H1 (cell line): ENCODE measurements around the gene TMEM120A. TPM values are rescaled to one million over a fixed set of nuclear protein-coding genes. Genes with fewer than 3 reads are reported as not detected.

Source experiments
- CTCF ChIA-PET: fragments of 300-600 bp; sonication (Branson Sonifier 250); formaldehyde crosslinking; loops from one replicate; lab custom pipeline; 2021; ENCODE audit not compliant: partially characterized antibody; lab: Charles Lee
- POLR2A ChIA-PET: fragments of 300-600 bp; sonication (Branson Sonifier 250); formaldehyde crosslinking; loops from one replicate; lab custom pipeline; 2021; ENCODE audit warnings: inconsistent platforms; ENCODE audit not compliant: partially characterized antibody; lab: Charles Lee
- DNase-seq, 2 experiments: peaks; one replicate each; pipeline versions ENCODE4 v3.0.0 to v3.0.0-alpha.2; 2010 to 2022; ENCODE audit warnings: low spot score in 2 of 2, low read depth in 1 of 2, mixed read lengths in 1 of 2
- FAIRE-seq: peaks from 2 replicates; lab custom pipeline; 2011; peaks lifted over from hg19 to GRCh38; lab: Jason Lieb, UNC
- H2AFZ ChIP-seq: 2 replicates; pipeline ENCODE4 v1.8.1; 2012; ENCODE audit warnings: low read length, inconsistent platforms
- H2AK5ac ChIP-seq: 2 replicates; pipeline ENCODE4 v1.6.1; 2013; ENCODE audit warnings: low read depth, low read length
- H2BK120ac ChIP-seq: replicated peaks from 2 replicates; pipeline ENCODE3; 2013; ENCODE audit warnings: low read depth, low read length, inconsistent platforms
- H2BK12ac ChIP-seq: 2 replicates; pipeline ENCODE4 v1.6.1; 2013; ENCODE audit warnings: low read depth, low read length
- H2BK15ac ChIP-seq: 2 replicates; pipeline ENCODE4 v1.6.1; 2013; ENCODE audit warnings: low read length
- H2BK20ac ChIP-seq: 2 replicates; pipeline ENCODE4 v1.6.1; 2013; ENCODE audit warnings: low read length
- H2BK5ac ChIP-seq: 2 replicates; pipeline ENCODE4 v1.6.1; 2013; ENCODE audit warnings: low read depth, low read length
- H3K14ac ChIP-seq: 2 replicates; pipeline ENCODE4 v1.6.1; 2013; ENCODE audit warnings: inconsistent platforms; ENCODE audit not compliant: insufficient read length
- H3K18ac ChIP-seq: 2 replicates; pipeline ENCODE4 v1.6.1; 2013; ENCODE audit warnings: low read length; ENCODE audit errors: extremely low read depth
- H3K23ac ChIP-seq: 2 replicates; pipeline ENCODE4 v1.6.1; 2013; ENCODE audit warnings: inconsistent platforms; ENCODE audit not compliant: insufficient read length
- H3K23me2 ChIP-seq: 2 replicates; pipeline ENCODE4 v1.6.1; 2013; ENCODE audit warnings: low read depth, low read length
- H3K27ac ChIP-seq: 2 replicates; pipeline ENCODE4 v1.6.1; 2011; ENCODE audit warnings: low read depth, low read length, inconsistent platforms
- H3K27me3 ChIP-seq, 4 experiments: replicated peaks in 1 of 4; 1 replicate in 1 of 4; 2 replicates in 3 of 4; pipeline versions ENCODE4 v1.6.1 to v1.8.1; 2011 to 2013; ENCODE audit warnings: low read length in 3 of 4, mild to moderate bottlenecking in 3 of 4, inconsistent platforms in 2 of 4, mixed read lengths in 2 of 4, moderate library complexity in 1 of 4; ENCODE audit not compliant: control insufficient read depth in 3 of 4, insufficient read depth in 3 of 4; ENCODE audit errors: extremely low read depth in 1 of 4
- H3K36me3 ChIP-seq, 4 experiments: 2 replicates each; pipeline versions ENCODE4 v1.6.1 to v1.8.1; 2011 to 2013; ENCODE audit warnings: mild to moderate bottlenecking in 4 of 4, low read length in 3 of 4, moderate library complexity in 2 of 4, control low read depth in 1 of 4, inconsistent platforms in 1 of 4; ENCODE audit not compliant: insufficient read depth in 4 of 4, control insufficient read depth in 2 of 4
- H3K4ac ChIP-seq: replicated peaks from 2 replicates; pipeline ENCODE3; 2013; ENCODE audit warnings: low read length, low read depth, mixed read lengths, inconsistent platforms; ENCODE audit not compliant: insufficient read length
- H3K4me1 ChIP-seq, 4 experiments: replicated peaks in 1 of 4; 1 replicate in 1 of 4; 2 replicates in 3 of 4; pipeline versions ENCODE4 v1.6.1 to v1.8.1; 2011 to 2013; ENCODE audit warnings: low read length in 3 of 4, inconsistent platforms in 2 of 4, mixed read lengths in 1 of 4; ENCODE audit not compliant: insufficient read depth in 4 of 4, control insufficient read depth in 3 of 4
- H3K4me2 ChIP-seq, 2 experiments: 2 replicates each; pipeline versions ENCODE4 v1.6.1 to v1.8.1; 2011 to 2013; ENCODE audit warnings: low read depth in 2 of 2, low read length in 2 of 2, control low read depth in 1 of 2, inconsistent platforms in 1 of 2, mild to moderate bottlenecking in 1 of 2; ENCODE audit not compliant: insufficient read depth in 1 of 2
- H3K4me3 ChIP-seq, 4 experiments: fragments of 200-600, 300-600 bp in 1 of 4; sonication (generic), shearing (Covaris generic), sonication (Bioruptor Twin) in 1 of 4; 2 replicates each; pipeline versions ENCODE4 v1.5.1 to v1.8.1; 2011 to 2016; ENCODE audit warnings: low read length in 4 of 4, low read depth in 3 of 4, control low read depth in 2 of 4, inconsistent platforms in 2 of 4, mild to moderate bottlenecking in 2 of 4, mixed read lengths in 1 of 4, moderate library complexity in 1 of 4; ENCODE audit not compliant: insufficient read depth in 2 of 4; ENCODE audit errors: extremely low read depth in 1 of 4
- H3K56ac ChIP-seq: replicated peaks from 2 replicates; pipeline ENCODE3; 2013; ENCODE audit warnings: low read depth, mild to moderate bottlenecking, mixed read lengths, low read length, inconsistent platforms; ENCODE audit not compliant: insufficient read length
- H3K79me1 ChIP-seq: 2 replicates; pipeline ENCODE4 v1.6.1; 2013; ENCODE audit warnings: low read depth, low read length, control low read depth
- H3K79me2 ChIP-seq, 2 experiments: 2 replicates each; pipeline versions ENCODE4 v1.6.1 to v1.8.1; 2012 to 2013; ENCODE audit warnings: low read length in 2 of 2, mild to moderate bottlenecking in 2 of 2, inconsistent platforms in 1 of 2; ENCODE audit not compliant: insufficient read depth in 2 of 2, control insufficient read depth in 1 of 2
- H3K9ac ChIP-seq, 4 experiments: replicated peaks in 1 of 4; 1 replicate in 1 of 4; 2 replicates in 3 of 4; pipeline versions ENCODE4 v1.6.1 to v1.8.1; 2011 to 2013; ENCODE audit warnings: low read depth in 3 of 4, low read length in 3 of 4, control low read depth in 2 of 4, mild to moderate bottlenecking in 2 of 4, moderate library complexity in 2 of 4, inconsistent platforms in 1 of 4; ENCODE audit errors: extremely low read depth in 1 of 4
- H3K9me3 ChIP-seq, 2 experiments: 2 replicates each; pipeline versions ENCODE4 v1.6.1 to v1.8.1; 2012 to 2013; ENCODE audit warnings: mild to moderate bottlenecking in 2 of 2, moderate library complexity in 2 of 2, control low read depth in 1 of 2, inconsistent platforms in 1 of 2, low read depth in 1 of 2, low read length in 1 of 2, mixed read lengths in 1 of 2; ENCODE audit not compliant: insufficient read depth in 2 of 2
- H4K20me1 ChIP-seq, 2 experiments: replicated peaks in 1 of 2; 2 replicates each; pipeline versions ENCODE3 to v1.8.1; 2011 to 2013; ENCODE audit warnings: inconsistent platforms in 2 of 2, low read length in 2 of 2, mild to moderate bottlenecking in 1 of 2; ENCODE audit not compliant: insufficient read depth in 2 of 2, control insufficient read depth in 1 of 2
- H4K5ac ChIP-seq: 2 replicates; pipeline ENCODE4 v1.6.1; 2013; ENCODE audit warnings: low read length, low read depth, mixed read lengths, inconsistent platforms; ENCODE audit not compliant: insufficient read length
- H4K8ac ChIP-seq: 2 replicates; pipeline ENCODE4 v1.8.0; 2013; ENCODE audit warnings: mild to moderate bottlenecking, moderate library complexity, low read length, inconsistent platforms; ENCODE audit not compliant: insufficient read depth; ENCODE audit errors: extremely low read depth
- H4K91ac ChIP-seq: replicated peaks from 2 replicates; pipeline ENCODE3; 2013; ENCODE audit warnings: low read length, mixed read lengths, inconsistent platforms; ENCODE audit not compliant: insufficient read length
- FOSL1 ChIP-seq: IDR thresholded peaks from 2 replicates; pipeline ENCODE4 v1.6.1; 2011; ENCODE audit warnings: mild to moderate bottlenecking, low read depth, low read length, moderate library complexity; ENCODE audit not compliant: insufficient read depth
- whole genome bisulfite sequencing, 2 experiments: shearing (Covaris generic) in 1 of 2; methylation state at CpG; one replicate each; pipeline versions ENCODE4 v1.1.6 to v1.1.7; 2013 to 2015; ENCODE audit warnings: low lambda C conversion rate in 2 of 2, mixed read lengths in 2 of 2, inconsistent platforms in 1 of 2, low coverage in 1 of 2, missing lambda C conversion rate in 1 of 2; ENCODE audit not compliant: insufficient replicate concordance in 2 of 2, insufficient coverage in 1 of 2, insufficient read length in 1 of 2; ENCODE audit errors: extremely low coverage in 1 of 2, missing lambda C conversion rate in 1 of 2; 5-methylcytosine and 5-hydroxymethylcytosine counted together
- polyA plus RNA-seq, 7 experiments: library from polyadenylated mRNA; depleted of rRNA in 3 of 7; stranded (reverse) in 5 of 7; unstranded in 2 of 7; fragments of >200 nt in 5 of 7; fragments of 200-250 nt in 2 of 7; gene quantifications; 1 replicate in 5 of 7; 2 replicates in 1 of 7; 4 replicates in 1 of 7; pipeline versions ENCODE4 v1.2.1 to v1.2.3, GENCODE V29; 2011 to 2013; ENCODE audit warnings: missing spikeins in 2 of 7, mixed read lengths in 2 of 7
- total RNA-seq: library from RNA; stranded (reverse); fragmentation: NEBNext Ultra II Directional; extraction: Animal tissue kit (Norgen Biotek cat#: 25700); gene quantifications from 2 replicates; pipeline ENCODE4 v1.2.1, GENCODE V29; 2021

TMEM120A gene
- total and polyA plus RNA-seq, 2 of the 8 experiments (the other 6 are each of a cell fraction or from before 2014, with no cell fraction given): 15.6 to 49.9 TPM

DNA sequence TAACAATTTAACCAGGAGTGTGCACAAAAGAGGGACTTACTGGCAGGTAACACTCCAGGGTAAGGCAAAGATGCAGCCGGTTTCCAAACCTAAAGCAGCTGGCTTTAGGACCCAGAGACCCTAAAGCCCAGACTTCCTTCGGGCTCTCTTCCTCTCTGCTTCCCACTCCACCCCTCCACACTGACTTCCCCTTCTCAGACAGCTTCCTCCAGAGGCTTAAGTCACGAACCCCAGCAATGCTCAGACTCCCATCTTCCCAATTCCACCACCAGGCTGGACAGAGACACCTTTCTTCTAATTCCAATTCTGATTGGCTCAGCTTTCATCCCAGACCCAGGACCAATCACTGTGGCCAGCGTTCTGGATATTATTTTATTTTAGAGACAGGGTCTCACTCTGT, 28.6 kb upstream of the TMEM120A start:
- Histone ChIP-seq H2BK5ac (no peak overlapping the region), H3K14ac (no peak overlapping the region), H2BK12ac (no peak overlapping the region), H3K18ac (no peak overlapping the region), H3K27me3 (no peaks in the 10 kb centered on the region), H3K79me1 (no peaks in the 10 kb centered on the region), H3K4me3 (no peak overlapping the region), H2BK20ac (no peak overlapping the region), H4K20me1 (no peaks in the 10 kb centered on the region), H3K36me3 (no peaks in the 10 kb centered on the region; a peak in 3 of 8 replicates), H2BK120ac (no peak overlapping the region), H2AFZ (no peak overlapping the region), H3K9me3 (no peaks in the 10 kb centered on the region), H3K23me2 (no peaks in the 10 kb centered on the region), H3K4me2 (no peak overlapping the region; a peak in 1 of 4 replicates), H4K8ac (no peak overlapping the region), H3K23ac (no peak overlapping the region), H3K56ac (no peak overlapping the region), H3K4ac (no peak overlapping the region), H4K91ac (no peak overlapping the region), H3K79me2 (no peaks in the 10 kb centered on the region), H3K9ac (no peak overlapping the region), H3K27ac (no peak overlapping the region), H2BK15ac (no peak overlapping the region), H3K4me1 (no peaks in the 10 kb centered on the region), H2AK5ac (no peak overlapping the region), H4K5ac (no peak overlapping the region)
- CTCF ChIA-PET: interaction anchor here (1.4 to 3.7 kb wide), 6 partner anchors 11 to 229 kb away, joined by 3 to 36 read pairs (median 8); no protein-coding TSS in a partner anchor
- POLR2A ChIA-PET: interaction anchor here (0.6 to 1.4 kb wide), 7 partner anchors 10 to 145 kb away, joined by 3 to 6 read pairs (median 3); partner anchors contain the start of genes POR and RHBDD2
- no peak for DNase-seq
- FAIRE-seq: no peak
- 62% methylated on average over 4 of the region's 4 CpGs; no CpG with 5 or more reads in 1 of the 2 experiments for WGBS, 2 experiments
- TF ChIP-seq FOSL1: peak; percentile 73
